HepG2 (cell line): ENCODE measurements around the gene ZBTB17. TPM values are rescaled to one million over a fixed set of nuclear protein-coding genes. Genes with fewer than 3 reads are reported as not detected.

Experiments
- CCDC6 ChIP-seq: sonication (generic); formaldehyde crosslinking; IDR thresholded peaks from 2 replicates; pipeline ENCODE4 v1.8.1; 2022; ENCODE audit warnings: mild to moderate bottlenecking, missing genetic modification reagents, moderate library complexity
- EP300 ChIP-seq, 3 experiments: sonication (generic) in 1 of 3; formaldehyde crosslinking in 1 of 3; IDR thresholded peaks; 2 replicates each; pipeline versions ENCODE4 v1.5.1 to v1.6.1; 2011 to 2020; ENCODE audit warnings: low read depth in 2 of 3, low read length in 2 of 3, borderline replicate concordance in 1 of 3, improper control_type of control experiment in 1 of 3, mild to moderate bottlenecking in 1 of 3, missing genetic modification reagents in 1 of 3, moderate library complexity in 1 of 3
- ESRRA ChIP-seq: sonication (generic); formaldehyde crosslinking; IDR thresholded peaks from 2 replicates; pipeline ENCODE4 v1.5.1; 2020; ENCODE audit warnings: mild to moderate bottlenecking, low read depth, missing genetic modification reagents
- FOXK2 ChIP-seq: fragments of 450-650 bp; IDR thresholded peaks from 2 replicates; pipeline ENCODE4 v1.6.1; 2016
- GABPB1 ChIP-seq: IDR thresholded peaks from 2 replicates; pipeline ENCODE4 v1.6.1; 2016; ENCODE audit warnings: mild to moderate bottlenecking, missing genetic modification reagents, moderate library complexity, missing compliant biosample characterization
- HDAC1 ChIP-seq: sonication (generic); formaldehyde crosslinking; IDR thresholded peaks from 2 replicates; pipeline ENCODE4 v1.5.1; 2020; ENCODE audit warnings: mild to moderate bottlenecking, missing genetic modification reagents
- HNRNPLL ChIP-seq: fragments of 200-400 bp; formaldehyde crosslinking; IDR thresholded peaks from 2 replicates; pipeline ENCODE4 v1.6.1; 2017; ENCODE audit warnings: mild to moderate bottlenecking, low read depth, low read length; ENCODE audit not compliant: poor library complexity, severe bottlenecking
- NCOA1 ChIP-seq: sonication (generic); formaldehyde crosslinking; IDR thresholded peaks from 2 replicates; pipeline ENCODE4 v1.9.0; 2021; ENCODE audit warnings: missing genetic modification reagents
- RARA ChIP-seq: IDR thresholded peaks from 2 replicates; pipeline ENCODE4 v1.6.1; 2016; ENCODE audit warnings: missing genetic modification reagents, missing compliant biosample characterization
- STAT5B ChIP-seq: sonication (generic); formaldehyde crosslinking; IDR thresholded peaks from 2 replicates; pipeline ENCODE4 v1.4.0; 2020; ENCODE audit warnings: missing genetic modification reagents
- TBL1XR1 ChIP-seq: fragments of 150-350 bp; IDR thresholded peaks from 2 replicates; pipeline ENCODE4 v1.6.1; 2014; ENCODE audit warnings: borderline replicate concordance, low read length; ENCODE audit not compliant: partially characterized antibody
- ZMYM3 ChIP-seq: sonication (generic); formaldehyde crosslinking; IDR thresholded peaks from 2 replicates; pipeline ENCODE4 v1.5.1; 2020; ENCODE audit warnings: mild to moderate bottlenecking, missing genetic modification reagents
- ZNF138 ChIP-seq: sonication (generic); formaldehyde crosslinking; IDR thresholded peaks from 2 replicates; pipeline ENCODE4 v1.5.0; 2020; ENCODE audit warnings: mild to moderate bottlenecking, low read depth, missing genetic modification reagents
- ZNF205 ChIP-seq: IDR thresholded peaks from 2 replicates; pipeline ENCODE4 v1.6.1; 2018; ENCODE audit warnings: missing biosample characterization, missing genetic modification reagents
- ZNF256 ChIP-seq: sonication (generic); formaldehyde crosslinking; conservative IDR thresholded peaks from 2 replicates; pipeline ENCODE4 v1.4.0; 2020; ENCODE audit warnings: missing genetic modification reagents
- ZNF367 ChIP-seq: sonication (generic); formaldehyde crosslinking; IDR thresholded peaks from 2 replicates; pipeline ENCODE4 v1.4.0; 2020; ENCODE audit warnings: missing genetic modification reagents, borderline replicate concordance
- ZNF572 ChIP-seq: sonication (generic); formaldehyde crosslinking; IDR thresholded peaks from 2 replicates; pipeline ENCODE4 v1.5.1; 2020; ENCODE audit warnings: mild to moderate bottlenecking, missing genetic modification reagents
- ZNF788 ChIP-seq: sonication (generic); formaldehyde crosslinking; IDR thresholded peaks from 2 replicates; pipeline ENCODE4 v1.5.0; 2020; ENCODE audit warnings: mild to moderate bottlenecking, missing genetic modification reagents, borderline replicate concordance
- ZNF891 ChIP-seq: sonication (generic); formaldehyde crosslinking; IDR thresholded peaks from 2 replicates; pipeline ENCODE4 v1.5.0; 2020; ENCODE audit warnings: mild to moderate bottlenecking, missing genetic modification reagents
- polyA plus RNA-seq, 8 experiments: library from polyadenylated mRNA; depleted of rRNA in 3 of 8; stranded (reverse) in 7 of 8; unstranded in 1 of 8; fragments of >200 nt; fragmentation: Illumina TruSeq in 4 of 8; extraction: Trizol in 4 of 8; gene quantifications; 2 replicates each; pipeline versions ENCODE4 v1.2.1 to v1.2.3, GENCODE V29; 2011 to 2016; ENCODE audit warnings: low read depth in 4 of 8, missing spikeins in 1 of 8, mixed read lengths in 1 of 8; ENCODE audit not compliant: insufficient read depth in 1 of 8
- total RNA-seq, 5 experiments: library from RNA; depleted of rRNA; stranded (reverse); fragments of >200 nt; fragmentation: Illumina TruSeq; extraction: Trizol; gene quantifications; 2 replicates each; pipeline ENCODE4 v1.2.3, GENCODE V29; 2016; ENCODE audit warnings: low read depth in 1 of 5
- TF ChIP-seq, protein P1 (sequence below): sonication (generic); formaldehyde crosslinking; IDR thresholded peaks from 2 replicates; pipeline ENCODE4 v1.5.0; 2020; ENCODE audit warnings: mild to moderate bottlenecking, missing genetic modification reagents, moderate library complexity
- TF ChIP-seq, protein P2 (sequence below): sonication (generic); formaldehyde crosslinking; IDR thresholded peaks from 2 replicates; pipeline ENCODE4 v1.4.0; 2020; ENCODE audit warnings: missing genetic modification reagents, low read depth, mild to moderate bottlenecking, borderline replicate concordance
- TF ChIP-seq, protein P3 (sequence below): sonication (generic); formaldehyde crosslinking; IDR thresholded peaks from 2 replicates; pipeline ENCODE4 v1.4.0; 2020; ENCODE audit warnings: missing genetic modification reagents, borderline replicate concordance

Gene ZBTB17
- total and polyA plus RNA-seq, 2 of the 13 experiments (the other 11 are each of a cell fraction or from before 2014, with no cell fraction given) = 16.7 to 17.0 TPM

DNA sequence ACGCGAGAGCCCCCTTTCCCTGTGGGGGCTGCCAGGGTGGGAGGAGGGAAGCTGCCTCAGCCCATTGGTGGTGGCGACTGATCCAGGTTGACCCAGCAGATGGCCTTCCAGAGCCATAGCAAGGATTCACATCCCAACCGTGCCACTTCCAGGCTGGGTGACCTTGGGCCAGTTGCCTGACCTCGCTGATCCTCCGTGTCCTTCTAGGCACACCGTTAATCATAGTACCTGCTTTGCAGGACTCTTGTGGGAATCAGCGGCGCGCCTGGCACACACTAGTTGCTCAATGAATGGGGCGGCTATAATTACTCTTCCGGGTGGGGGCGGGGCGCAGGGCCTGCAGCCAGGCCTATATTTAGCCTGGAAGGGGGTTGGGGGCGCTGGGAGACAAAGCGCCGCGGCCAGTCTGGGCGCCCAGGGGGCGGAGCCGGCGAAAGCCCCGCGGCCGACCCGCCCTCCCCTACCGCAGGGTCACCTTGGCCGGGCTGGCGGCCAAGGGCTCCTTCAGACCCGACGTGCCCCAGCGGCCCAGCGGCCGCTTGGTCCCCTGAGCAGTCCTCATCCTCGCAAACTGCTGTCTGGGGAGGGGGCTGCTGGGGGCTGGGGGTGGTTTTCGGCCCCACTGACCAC, 36.8 kb upstream of the ZBTB17 start (continued):
- TF ChIP-seq EP300 (IDR thresholded peaks at IDR 0.05; ENCODE audit: low read depth in 2 of 2, low read length in 2 of 2) (peak in 1 of 2 experiments; percentile 23; a peak in 1 of 4 replicates), EP300 (CRISPR knock-in tag; IDR thresholded peaks at IDR 0.05; ENCODE audit: borderline replicate concordance) (no peak), CCDC6 (no peak), ESRRA (CRISPR knock-in tag) (peak; percentile 96), ZNF138 (no peak), GABPB1 (CRISPR knock-in tag) (peak; percentile 59; the same call in 1 of the 2 replicates), FOXK2 (no peak), ZNF367 (CRISPR knock-in tag) (no peak), ZNF891 (CRISPR knock-in tag) (no peak), HDAC1 (CRISPR knock-in tag) (peak; percentile 69), ZMYM3 (peak; percentile 97), TBL1XR1 (no peak), ZNF572 (CRISPR knock-in tag) (0 out of 2 replicates have a peak, but pooled peaks have one; percentile 19), STAT5B (no peak), ZNF205 (no peak), HNRNPLL (peak; percentile 52), RARA (CRISPR knock-in tag) (peak; percentile 67), NCOA1 (CRISPR knock-in tag) (no peak), ZNF788 (peak; percentile 66; the same call in 1 of the 2 replicates), ZNF256 (no peak)
- TF ChIP-seq, protein P1, sequence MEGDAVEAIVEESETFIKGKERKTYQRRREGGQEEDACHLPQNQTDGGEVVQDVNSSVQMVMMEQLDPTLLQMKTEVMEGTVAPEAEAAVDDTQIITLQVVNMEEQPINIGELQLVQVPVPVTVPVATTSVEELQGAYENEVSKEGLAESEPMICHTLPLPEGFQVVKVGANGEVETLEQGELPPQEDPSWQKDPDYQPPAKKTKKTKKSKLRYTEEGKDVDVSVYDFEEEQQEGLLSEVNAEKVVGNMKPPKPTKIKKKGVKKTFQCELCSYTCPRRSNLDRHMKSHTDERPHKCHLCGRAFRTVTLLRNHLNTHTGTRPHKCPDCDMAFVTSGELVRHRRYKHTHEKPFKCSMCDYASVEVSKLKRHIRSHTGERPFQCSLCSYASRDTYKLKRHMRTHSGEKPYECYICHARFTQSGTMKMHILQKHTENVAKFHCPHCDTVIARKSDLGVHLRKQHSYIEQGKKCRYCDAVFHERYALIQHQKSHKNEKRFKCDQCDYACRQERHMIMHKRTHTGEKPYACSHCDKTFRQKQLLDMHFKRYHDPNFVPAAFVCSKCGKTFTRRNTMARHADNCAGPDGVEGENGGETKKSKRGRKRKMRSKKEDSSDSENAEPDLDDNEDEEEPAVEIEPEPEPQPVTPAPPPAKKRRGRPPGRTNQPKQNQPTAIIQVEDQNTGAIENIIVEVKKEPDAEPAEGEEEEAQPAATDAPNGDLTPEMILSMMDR (CRISPR knock-in tag) = peak; percentile 51
- TF ChIP-seq, protein P2, sequence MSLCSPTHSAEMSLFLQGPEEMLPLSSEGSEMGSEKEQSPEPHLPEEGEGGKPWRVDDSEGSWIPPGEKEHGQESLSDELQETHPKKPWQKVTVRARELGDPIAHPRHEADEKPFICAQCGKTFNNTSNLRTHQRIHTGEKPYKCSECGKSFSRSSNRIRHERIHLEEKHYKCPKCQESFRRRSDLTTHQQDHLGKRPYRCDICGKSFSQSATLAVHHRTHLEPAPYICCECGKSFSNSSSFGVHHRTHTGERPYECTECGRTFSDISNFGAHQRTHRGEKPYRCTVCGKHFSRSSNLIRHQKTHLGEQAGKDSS (CRISPR knock-in tag) = no peak
- TF ChIP-seq, protein P3, sequence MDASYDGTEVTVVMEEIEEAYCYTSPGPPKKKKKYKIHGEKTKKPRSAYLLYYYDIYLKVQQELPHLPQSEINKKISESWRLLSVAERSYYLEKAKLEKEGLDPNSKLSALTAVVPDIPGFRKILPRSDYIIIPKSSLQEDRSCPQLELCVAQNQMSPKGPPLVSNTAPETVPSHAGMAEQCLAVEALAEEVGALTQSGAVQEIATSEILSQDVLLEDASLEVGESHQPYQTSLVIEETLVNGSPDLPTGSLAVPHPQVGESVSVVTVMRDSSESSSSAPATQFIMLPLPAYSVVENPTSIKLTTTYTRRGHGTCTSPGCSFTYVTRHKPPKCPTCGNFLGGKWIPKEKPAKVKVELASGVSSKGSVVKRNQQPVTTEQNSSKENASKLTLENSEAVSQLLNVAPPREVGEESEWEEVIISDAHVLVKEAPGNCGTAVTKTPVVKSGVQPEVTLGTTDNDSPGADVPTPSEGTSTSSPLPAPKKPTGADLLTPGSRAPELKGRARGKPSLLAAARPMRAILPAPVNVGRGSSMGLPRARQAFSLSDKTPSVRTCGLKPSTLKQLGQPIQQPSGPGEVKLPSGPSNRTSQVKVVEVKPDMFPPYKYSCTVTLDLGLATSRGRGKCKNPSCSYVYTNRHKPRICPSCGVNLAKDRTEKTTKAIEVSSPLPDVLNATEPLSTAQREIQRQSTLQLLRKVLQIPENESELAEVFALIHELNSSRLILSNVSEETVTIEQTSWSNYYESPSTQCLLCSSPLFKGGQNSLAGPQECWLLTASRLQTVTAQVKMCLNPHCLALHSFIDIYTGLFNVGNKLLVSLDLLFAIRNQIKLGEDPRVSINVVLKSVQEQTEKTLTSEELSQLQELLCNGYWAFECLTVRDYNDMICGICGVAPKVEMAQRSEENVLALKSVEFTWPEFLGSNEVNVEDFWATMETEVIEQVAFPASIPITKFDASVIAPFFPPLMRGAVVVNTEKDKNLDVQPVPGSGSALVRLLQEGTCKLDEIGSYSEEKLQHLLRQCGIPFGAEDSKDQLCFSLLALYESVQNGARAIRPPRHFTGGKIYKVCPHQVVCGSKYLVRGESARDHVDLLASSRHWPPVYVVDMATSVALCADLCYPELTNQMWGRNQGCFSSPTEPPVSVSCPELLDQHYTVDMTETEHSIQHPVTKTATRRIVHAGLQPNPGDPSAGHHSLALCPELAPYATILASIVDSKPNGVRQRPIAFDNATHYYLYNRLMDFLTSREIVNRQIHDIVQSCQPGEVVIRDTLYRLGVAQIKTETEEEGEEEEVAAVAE (CRISPR knock-in tag) = no peak
